ENCODE results near the gene KRT33B. TPM values are rescaled to one million over a fixed set of nuclear protein-coding genes. Genes with fewer than 3 reads are reported as not detected.
"Not testable (repeated sequence)": the region's sequence is repeated elsewhere in the genome, so short reads cannot be mapped to it uniquely, and the experiment has no call there.

Gene KRT33B
- not detected for polyA plus RNA-seq (2013, experiment 1 of 2; ENCODE audit: insufficient read length)
- polyA plus RNA-seq (2013, experiment 2 of 2; ENCODE audit: insufficient read length): not detected

GRCh38 chr17:41369713-41370112 is at the start of gene KRT33B:
TSS of gene KRT33B (minus strand) at chr17:41369813. CDS start at chr17:41369750, 63 bp downstream.
- DNase-seq: no peak

GRCh38 chr17:41418116-41418860 is 48.7 kb upstream of the KRT33B start:
- DNase-seq: no peak

- DNase-seq: no peak
These were observed 48.0 kb upstream of the KRT33B start for GRCh38 chr17:41417576-41418015.

- DNase-seq: no peak
These were observed 47.5 kb upstream of the KRT33B start for GRCh38 chr17:41417127-41417526.

GRCh38 chr17:41416479-41416878 is 46.9 kb upstream of the KRT33B start:
- no peak for DNase-seq

GRCh38 chr17:41415833-41416335 is 46.3 kb upstream of the KRT33B start:
- peak; percentile 38 for DNase-seq

GRCh38 chr17:41415411-41415810 is 45.8 kb upstream of the KRT33B start:
- DNase-seq: no peak

- no peak for DNase-seq
These were observed 44.4 kb upstream of the KRT33B start for GRCh38 chr17:41413982-41414381.

GRCh38 chr17:41413353-41413957 is 43.8 kb upstream of the KRT33B start:
- DNase-seq: peak; percentile 39

GRCh38 chr17:41411072-41411840 is 41.6 kb upstream of the KRT33B start:
- no peak for DNase-seq

- DNase-seq: no peak
These were observed 37.6 kb upstream of the KRT33B start for GRCh38 chr17:41407226-41407625.

GRCh38 chr17:41406205-41406604 is 36.6 kb upstream of the KRT33B start:
- DNase-seq: no peak

- peak; percentile 94 for DNase-seq
These were observed 34.5 kb upstream of the KRT33B start for GRCh38 chr17:41404024-41404671.

GRCh38 chr17:41403404-41404023 is 33.9 kb upstream of the KRT33B start:
- no peak for DNase-seq

GRCh38 chr17:41402161-41402560 is 32.5 kb upstream of the KRT33B start:
- peak; percentile 37 for DNase-seq

- DNase-seq: no peak
These were observed 27.5 kb upstream of the KRT33B start, which contains the start of gene KRT31 for GRCh38 chr17:41396996-41397660. TSS of gene KRT31 (minus strand) at chr17:41397608. CDS start at chr17:41397539, 69 bp downstream.

- no peak for DNase-seq
These were observed 26.7 kb upstream of the KRT33B start for GRCh38 chr17:41396340-41396739.

GRCh38 chr17:41395611-41396010 is 26.0 kb upstream of the KRT33B start:
- DNase-seq: no peak

GRCh38 chr17:41395044-41395443 is 25.4 kb upstream of the KRT33B start:
- DNase-seq: not testable (repeated sequence)

GRCh38 chr17:41394254-41394996 is 24.8 kb upstream of the KRT33B start:
- DNase-seq: no peak

GRCh38 chr17:41393826-41394225 is 24.2 kb upstream of the KRT33B start:
- no peak for DNase-seq
